HepG2 (cell line): ENCODE data around the gene ADGRD1. TPM values are rescaled to one million over a fixed set of nuclear protein-coding genes. Genes with fewer than 3 reads are reported as not detected.

Experiments
- ATAC-seq: fragments of 200-7000 bp; cut with Tn5 transposase; 3 replicates; pipeline ENCODE4 v1.9.1; 2020; ENCODE audit warnings: mild to moderate bottlenecking, moderate library complexity
- BruUV-seq: library from RNA; stranded (reverse); fragments of 400-500 nt; replicated peaks from 2 replicates; lab custom pipeline; 2021; lab: Mats Ljungman, UMichigan
- CTCF ChIA-PET: fragments of 300-600 bp; formaldehyde crosslinking; extraction: SDS; loops from one replicate; lab custom pipeline; 2021; ENCODE audit warnings: low total read pairs, inconsistent platforms, low intra/inter-chr PET ratio; lab: Yijun Ruan, JAX
- POLR2A ChIA-PET: fragments of 350-600 bp; sonication (Branson Sonifier 250); formaldehyde crosslinking; loops from one replicate; lab custom pipeline; 2020; ENCODE audit warnings: antibody characterized with exemption, inconsistent platforms; lab: Yijun Ruan, JAX
- DNase-seq: peaks from one replicate; pipeline ENCODE4 v3.0.0-alpha.2; 2015; ENCODE audit warnings: low spot score
- FAIRE-seq: peaks from 3 replicates; lab custom pipeline; 2011; peaks lifted over from hg19 to GRCh38; lab: Jason Lieb, UNC
- H2AFZ ChIP-seq: one replicate; pipeline ENCODE4 v1.6.1; 2011; ENCODE audit warnings: low read length, inconsistent platforms
- H3K27ac ChIP-seq: fragments of 300-600 bp; 3 replicates; pipeline ENCODE4 v1.8.0; 2011; ENCODE audit warnings: mixed run types, mild to moderate bottlenecking, mixed read lengths, low read length, inconsistent platforms; ENCODE audit not compliant: insufficient read depth; ENCODE audit errors: extremely low read length
- H3K27me3 ChIP-seq, 2 experiments: fragments of 200-600 bp in 1 of 2; 2 replicates in 1 of 2; 3 replicates in 1 of 2; pipeline versions ENCODE4 v1.6.0 to v1.8.0; 2011; ENCODE audit warnings: low read length in 2 of 2, mild to moderate bottlenecking in 2 of 2, moderate library complexity in 2 of 2, inconsistent platforms in 1 of 2; ENCODE audit not compliant: insufficient read depth in 2 of 2, control insufficient read depth in 1 of 2
- H3K36me3 ChIP-seq, 2 experiments: fragments of 200-600 bp in 1 of 2; replicated peaks in 1 of 2; 2 replicates in 1 of 2; 3 replicates in 1 of 2; pipeline versions ENCODE4 v1.5.1 to v1.8.0; 2011; ENCODE audit warnings: low read length in 2 of 2, inconsistent platforms in 1 of 2; ENCODE audit not compliant: insufficient read depth in 2 of 2, control insufficient read depth in 1 of 2
- H3K4me1 ChIP-seq: 2 replicates; pipeline ENCODE4 v1.5.1; 2012; ENCODE audit warnings: low read length, inconsistent platforms; ENCODE audit not compliant: insufficient read depth
- H3K4me2 ChIP-seq: 2 replicates; pipeline ENCODE4 v1.6.0; 2011; ENCODE audit warnings: low read depth, low read length, inconsistent platforms
- H3K4me3 ChIP-seq, 3 experiments: fragments of 200-600 bp in 1 of 3; sonication (generic), shearing (Covaris generic) in 1 of 3; replicated peaks in 1 of 3; 2 replicates each; pipeline ENCODE4 v1.5.1; 2011 to 2016; ENCODE audit warnings: low read length in 3 of 3, inconsistent platforms in 2 of 3, low read depth in 2 of 3, mild to moderate bottlenecking in 2 of 3, control low read depth in 1 of 3, mixed read lengths in 1 of 3; ENCODE audit not compliant: insufficient read depth in 1 of 3
- H3K79me2 ChIP-seq: one replicate; pipeline ENCODE4 v1.6.1; 2011; ENCODE audit warnings: low read length, inconsistent platforms; ENCODE audit not compliant: insufficient read depth
- H3K9ac ChIP-seq: 2 replicates; pipeline ENCODE4 v1.6.0; 2011; ENCODE audit warnings: mild to moderate bottlenecking, low read depth, low read length, inconsistent platforms; ENCODE audit not compliant: insufficient read depth
- H3K9me3 ChIP-seq: 2 replicates; pipeline ENCODE4 v1.5.1; 2012; ENCODE audit warnings: mild to moderate bottlenecking, low read length
- H4K20me1 ChIP-seq: 2 replicates; pipeline ENCODE4 v1.6.0; 2011; ENCODE audit warnings: inconsistent platforms, mild to moderate bottlenecking, low read length, moderate library complexity; ENCODE audit not compliant: insufficient read depth
- ATF7 ChIP-seq, 2 experiments: fragments of 450-650 bp in 1 of 2; sonication (generic) in 1 of 2; formaldehyde crosslinking in 1 of 2; IDR thresholded peaks; 2 replicates each; pipeline versions ENCODE4 v1.4.0 to v1.6.1; 2016 to 2020; ENCODE audit warnings: antibody characterized with exemption in 1 of 2, mild to moderate bottlenecking in 1 of 2, missing genetic modification reagents in 1 of 2
- CHD4 ChIP-seq: fragments of 200-600 bp; sonication (generic); IDR thresholded peaks from 2 replicates; pipeline ENCODE4 v1.7.0; 2017; ENCODE audit warnings: mild to moderate bottlenecking, low read length, borderline replicate concordance
- NR2F2 ChIP-seq: IDR thresholded peaks from 2 replicates; pipeline ENCODE4 v1.6.1; 2012; ENCODE audit warnings: low read depth, inconsistent platforms, borderline replicate concordance
- PCBP2 ChIP-seq: fragments of 200-400 bp; formaldehyde crosslinking; optimal IDR thresholded peaks from 2 replicates; pipeline ENCODE3; 2018; ENCODE audit warnings: low read length, low read depth; ENCODE audit not compliant: poor library complexity, severe bottlenecking
- RBM22 ChIP-seq: fragments of 200-400 bp; formaldehyde crosslinking; optimal IDR thresholded peaks from 2 replicates; pipeline ENCODE3; 2017; ENCODE audit warnings: mild to moderate bottlenecking, low read length, moderate library complexity
- RORA ChIP-seq: sonication (generic); formaldehyde crosslinking; IDR thresholded peaks from 2 replicates; pipeline ENCODE4 v1.5.0; 2020; ENCODE audit warnings: mild to moderate bottlenecking, missing genetic modification reagents, moderate library complexity
- TGIF2 ChIP-seq: IDR thresholded peaks from 2 replicates; pipeline ENCODE4 v1.6.1; 2016; ENCODE audit warnings: control low read depth, missing compliant biosample characterization
- ZMYM3 ChIP-seq: sonication (generic); formaldehyde crosslinking; IDR thresholded peaks from 2 replicates; pipeline ENCODE4 v1.5.1; 2020; ENCODE audit warnings: mild to moderate bottlenecking, missing genetic modification reagents
- ZNF232 ChIP-seq: sonication (generic); formaldehyde crosslinking; IDR thresholded peaks from 2 replicates; pipeline ENCODE4 v1.4.0; 2020; ENCODE audit warnings: missing genetic modification reagents, borderline replicate concordance
- ZNF33B ChIP-seq: sonication (generic); formaldehyde crosslinking; IDR thresholded peaks from 2 replicates; pipeline ENCODE4 v1.5.1; 2020; ENCODE audit warnings: mild to moderate bottlenecking, missing genetic modification reagents
- ZNF350 ChIP-seq: sonication (generic); formaldehyde crosslinking; IDR thresholded peaks from 2 replicates; pipeline ENCODE4 v1.4.0; 2020; ENCODE audit warnings: mild to moderate bottlenecking, low read depth, missing genetic modification reagents, borderline replicate concordance
- ZNF513 ChIP-seq: sonication (generic); formaldehyde crosslinking; conservative IDR thresholded peaks from 2 replicates; pipeline ENCODE4 v1.5.0; 2020; ENCODE audit warnings: missing genetic modification reagents
- ZNF737 ChIP-seq: sonication (generic); formaldehyde crosslinking; IDR thresholded peaks from 2 replicates; pipeline ENCODE4 v1.5.0; 2020; ENCODE audit warnings: missing genetic modification reagents, mild to moderate bottlenecking, borderline replicate concordance
- ZNF761 ChIP-seq: sonication (generic); formaldehyde crosslinking; conservative IDR thresholded peaks from 2 replicates; pipeline ENCODE4 v1.4.0; 2020; ENCODE audit warnings: mild to moderate bottlenecking, missing genetic modification reagents
- WGBS: methylation state at CpG from one replicate; pipeline ENCODE4 v1.1.6; 2017; ENCODE audit warnings: low lambda C conversion rate; 5-methylcytosine and 5-hydroxymethylcytosine counted together
- in situ Hi-C: cut with HindIII; loops from 2 replicates; pipeline ENCODE4 v1.10.0; 2017; ENCODE audit warnings: low pct_unique_long_range_greater_than_20kb; ENCODE audit not compliant: extremely low pct_ligation_motif_present
- intact Hi-C: fragments of 100-400 bp; cut with micrococcal nuclease; formaldehyde crosslinking; loops from one replicate; pipeline ENCODE4 v1.10.0; 2022; ENCODE audit not compliant: unreplicated experiment
- polyA plus RNA-seq, 8 experiments: library from polyadenylated mRNA; depleted of rRNA in 3 of 8; stranded (reverse) in 7 of 8; unstranded in 1 of 8; fragments of >200 nt; fragmentation: Illumina TruSeq in 4 of 8; extraction: Trizol in 4 of 8; gene quantifications; 2 replicates each; pipeline versions ENCODE4 v1.2.1 to v1.2.3, GENCODE V29; 2011 to 2016; ENCODE audit warnings: low read depth in 4 of 8, missing spikeins in 1 of 8, mixed read lengths in 1 of 8; ENCODE audit not compliant: insufficient read depth in 1 of 8
- total RNA-seq, 5 experiments: library from RNA; depleted of rRNA; stranded (reverse); fragments of >200 nt; fragmentation: Illumina TruSeq; extraction: Trizol; gene quantifications; 2 replicates each; pipeline ENCODE4 v1.2.3, GENCODE V29; 2016; ENCODE audit warnings: low read depth in 1 of 5
- TF ChIP-seq, protein P1 (sequence below): sonication (generic); formaldehyde crosslinking; IDR thresholded peaks from 2 replicates; pipeline ENCODE4 v1.9.0; 2021; ENCODE audit warnings: missing genetic modification reagents, borderline replicate concordance
- TF ChIP-seq, protein P2 (sequence below): IDR thresholded peaks from 2 replicates; pipeline ENCODE4 v1.4.0; 2020; ENCODE audit warnings: mild to moderate bottlenecking, missing genetic modification reagents
- TF ChIP-seq, protein P3 (sequence below): IDR thresholded peaks from 2 replicates; pipeline ENCODE4 v1.6.1; 2016

ADGRD1 gene
- total and polyA plus RNA-seq, 2 of the 13 experiments (the other 11 are each of a cell fraction or from before 2014, with no cell fraction given), result 0.46 to 12.4 TPM

DNA sequence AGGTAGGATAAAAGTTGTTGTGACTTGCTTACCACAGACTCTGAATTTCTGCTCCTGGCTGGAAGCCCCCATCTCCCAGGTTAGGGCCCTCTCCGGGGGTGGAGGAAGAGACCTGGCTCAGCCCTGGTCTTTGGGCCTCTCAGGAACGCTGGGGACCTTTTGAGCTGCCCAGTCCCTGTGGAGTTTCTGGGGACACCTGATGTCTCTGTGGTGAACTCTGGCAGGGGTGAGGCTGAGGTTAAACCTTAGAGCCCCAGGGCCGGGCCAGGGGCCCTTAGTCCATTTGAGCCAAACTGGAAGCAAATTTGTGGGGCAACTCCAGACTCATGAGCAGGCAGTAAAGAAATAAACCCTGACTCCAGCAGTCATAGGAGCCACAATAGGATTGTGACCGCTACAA, 112.1 kb downstream of the ADGRD1 start:
- H3K27ac ChIP-seq, result no peak overlapping the region
- ATAC-seq (no peak), DNase-seq (no peak), FAIRE-seq (no peak)
- BruUV-seq, result no TSS peak
- H3K9me3 ChIP-seq, result no peaks in the 10 kb centered on the region
- CTCF ChIA-PET, result no interaction called here
- H3K4me1 ChIP-seq, result peaks cover 11% of the 10 kb centered on the region; the same call in 1 of the 2 replicates
- H4K20me1 ChIP-seq, result no peaks in the 10 kb centered on the region
- H3K27me3 ChIP-seq, result no peaks in the 10 kb centered on the region
- no peaks in the 10 kb centered on the region for H3K36me3 ChIP-seq
- H3K9ac ChIP-seq, result no peak overlapping the region
- no peak overlapping the region for H3K4me3 ChIP-seq
- H3K4me2 ChIP-seq, result no peak overlapping the region
- in situ Hi-C loops (no loop called here), intact Hi-C loops (no loop called here)
- no peaks in the 10 kb centered on the region for H3K79me2 ChIP-seq
- 71% methylated on average over 3 of the region's 4 CpGs for WGBS
- H2AFZ ChIP-seq, result no peak overlapping the region
- POLR2A ChIA-PET, result no interaction called here
- TF ChIP-seq NR2F2, result no peak
- TF ChIP-seq, protein P1, sequence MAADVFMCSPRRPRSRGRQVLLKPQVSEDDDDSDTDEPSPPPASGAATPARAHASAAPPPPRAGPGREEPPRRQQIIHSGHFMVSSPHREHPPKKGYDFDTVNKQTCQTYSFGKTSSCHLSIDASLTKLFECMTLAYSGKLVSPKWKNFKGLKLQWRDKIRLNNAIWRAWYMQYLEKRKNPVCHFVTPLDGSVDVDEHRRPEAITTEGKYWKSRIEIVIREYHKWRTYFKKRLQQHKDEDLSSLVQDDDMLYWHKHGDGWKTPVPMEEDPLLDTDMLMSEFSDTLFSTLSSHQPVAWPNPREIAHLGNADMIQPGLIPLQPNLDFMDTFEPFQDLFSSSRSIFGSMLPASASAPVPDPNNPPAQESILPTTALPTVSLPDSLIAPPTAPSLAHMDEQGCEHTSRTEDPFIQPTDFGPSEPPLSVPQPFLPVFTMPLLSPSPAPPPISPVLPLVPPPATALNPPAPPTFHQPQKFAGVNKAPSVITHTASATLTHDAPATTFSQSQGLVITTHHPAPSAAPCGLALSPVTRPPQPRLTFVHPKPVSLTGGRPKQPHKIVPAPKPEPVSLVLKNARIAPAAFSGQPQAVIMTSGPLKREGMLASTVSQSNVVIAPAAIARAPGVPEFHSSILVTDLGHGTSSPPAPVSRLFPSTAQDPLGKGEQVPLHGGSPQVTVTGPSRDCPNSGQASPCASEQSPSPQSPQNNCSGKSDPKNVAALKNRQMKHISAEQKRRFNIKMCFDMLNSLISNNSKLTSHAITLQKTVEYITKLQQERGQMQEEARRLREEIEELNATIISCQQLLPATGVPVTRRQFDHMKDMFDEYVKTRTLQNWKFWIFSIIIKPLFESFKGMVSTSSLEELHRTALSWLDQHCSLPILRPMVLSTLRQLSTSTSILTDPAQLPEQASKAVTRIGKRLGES (CRISPR knock-in tag), result no peak
- no peak for TF ChIP-seq ZNF761
- TF ChIP-seq, protein P2, sequence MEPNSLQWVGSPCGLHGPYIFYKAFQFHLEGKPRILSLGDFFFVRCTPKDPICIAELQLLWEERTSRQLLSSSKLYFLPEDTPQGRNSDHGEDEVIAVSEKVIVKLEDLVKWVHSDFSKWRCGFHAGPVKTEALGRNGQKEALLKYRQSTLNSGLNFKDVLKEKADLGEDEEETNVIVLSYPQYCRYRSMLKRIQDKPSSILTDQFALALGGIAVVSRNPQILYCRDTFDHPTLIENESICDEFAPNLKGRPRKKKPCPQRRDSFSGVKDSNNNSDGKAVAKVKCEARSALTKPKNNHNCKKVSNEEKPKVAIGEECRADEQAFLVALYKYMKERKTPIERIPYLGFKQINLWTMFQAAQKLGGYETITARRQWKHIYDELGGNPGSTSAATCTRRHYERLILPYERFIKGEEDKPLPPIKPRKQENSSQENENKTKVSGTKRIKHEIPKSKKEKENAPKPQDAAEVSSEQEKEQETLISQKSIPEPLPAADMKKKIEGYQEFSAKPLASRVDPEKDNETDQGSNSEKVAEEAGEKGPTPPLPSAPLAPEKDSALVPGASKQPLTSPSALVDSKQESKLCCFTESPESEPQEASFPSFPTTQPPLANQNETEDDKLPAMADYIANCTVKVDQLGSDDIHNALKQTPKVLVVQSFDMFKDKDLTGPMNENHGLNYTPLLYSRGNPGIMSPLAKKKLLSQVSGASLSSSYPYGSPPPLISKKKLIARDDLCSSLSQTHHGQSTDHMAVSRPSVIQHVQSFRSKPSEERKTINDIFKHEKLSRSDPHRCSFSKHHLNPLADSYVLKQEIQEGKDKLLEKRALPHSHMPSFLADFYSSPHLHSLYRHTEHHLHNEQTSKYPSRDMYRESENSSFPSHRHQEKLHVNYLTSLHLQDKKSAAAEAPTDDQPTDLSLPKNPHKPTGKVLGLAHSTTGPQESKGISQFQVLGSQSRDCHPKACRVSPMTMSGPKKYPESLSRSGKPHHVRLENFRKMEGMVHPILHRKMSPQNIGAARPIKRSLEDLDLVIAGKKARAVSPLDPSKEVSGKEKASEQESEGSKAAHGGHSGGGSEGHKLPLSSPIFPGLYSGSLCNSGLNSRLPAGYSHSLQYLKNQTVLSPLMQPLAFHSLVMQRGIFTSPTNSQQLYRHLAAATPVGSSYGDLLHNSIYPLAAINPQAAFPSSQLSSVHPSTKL (CRISPR knock-in tag), result no peak
- TF ChIP-seq ZMYM3 (CRISPR knock-in tag), result no peak
- no peak for TF ChIP-seq ATF7 (IDR thresholded peaks at IDR 0.05)
- TF ChIP-seq ATF7 (CRISPR knock-in tag; IDR thresholded peaks at IDR 0.05), result no peak
- TF ChIP-seq ZNF350, result no peak
- TF ChIP-seq ZNF513 (CRISPR knock-in tag), result no peak
- TF ChIP-seq RBM22, result no peak
- no peak for TF ChIP-seq PCBP2
- no peak for TF ChIP-seq ZNF232 (CRISPR knock-in tag)
- no peak for TF ChIP-seq TGIF2
- TF ChIP-seq, protein P3, sequence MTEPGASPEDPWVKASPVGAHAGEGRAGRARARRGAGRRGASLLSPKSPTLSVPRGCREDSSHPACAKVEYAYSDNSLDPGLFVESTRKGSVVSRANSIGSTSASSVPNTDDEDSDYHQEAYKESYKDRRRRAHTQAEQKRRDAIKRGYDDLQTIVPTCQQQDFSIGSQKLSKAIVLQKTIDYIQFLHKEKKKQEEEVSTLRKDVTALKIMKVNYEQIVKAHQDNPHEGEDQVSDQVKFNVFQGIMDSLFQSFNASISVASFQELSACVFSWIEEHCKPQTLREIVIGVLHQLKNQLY, result no peak
- TF ChIP-seq CHD4, result no peak
- TF ChIP-seq ZNF33B, result no peak
- TF ChIP-seq ZNF737 (CRISPR knock-in tag), result no peak
- TF ChIP-seq RORA (CRISPR knock-in tag), result no peak
